Measurements from ENCODE around the gene STRN4.
"Not testable (repeated sequence)": the region's sequence is repeated elsewhere in the genome, so short reads cannot be mapped to it uniquely, and the experiment has no call there.

The STRN4 gene

DNA sequence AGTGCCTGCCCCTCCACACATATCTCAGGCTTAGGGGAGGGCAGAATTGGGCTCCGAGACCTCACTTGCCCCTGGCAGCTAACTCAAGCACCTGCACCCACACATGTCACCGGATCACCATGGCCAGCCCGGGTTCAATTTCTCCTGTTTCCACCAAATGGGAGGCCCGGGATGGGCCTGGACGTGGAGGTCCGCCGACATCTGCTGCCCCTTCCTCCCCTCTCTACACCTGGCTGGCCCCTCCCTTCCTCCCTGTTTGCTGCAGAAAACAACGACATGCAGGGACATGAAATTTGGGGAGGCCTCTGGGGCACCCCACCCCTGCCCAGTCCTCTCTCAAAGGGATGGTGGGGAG, 30.7 kb downstream of the STRN4 start:
- Histone ChIP-seq H3K9ac (ENCODE audit: low read depth in 1 of 2, low read length in 2 of 2) (peak overlapping the region; percentile 72 to 95), H3K27ac (ENCODE audit: low read depth, low read length) (peak overlapping the region; percentile 39), H3K36me3 (ENCODE audit: control insufficient read depth in 1 of 2, insufficient read depth in 2 of 2, low read length in 2 of 2) (peaks cover 0 to 12% of the 10 kb centered on the region in 2 donors), H3K4me3 (ENCODE audit: low read depth in 1 of 2, low read length in 2 of 2) (peak overlapping the region; percentile 87 to 92), H3K4me1 (ENCODE audit: control insufficient read depth in 1 of 2, insufficient read depth in 2 of 2, low read length in 2 of 2) (peaks cover 18 to 34% of the 10 kb centered on the region in 2 donors), H3K9me3 (ENCODE audit: control insufficient read depth in 1 of 2, low read length in 2 of 2) (no peaks in the 10 kb centered on the region), H3K27me3 (ENCODE audit: control insufficient read depth in 1 of 2, insufficient read depth in 2 of 2, low read length in 2 of 2) (no peaks in the 10 kb centered on the region)

GRCh38 chr19:46714444-46715106, 31.7 kb downstream of the STRN4 start:
- Histone ChIP-seq H3K4me1 (ENCODE audit: control insufficient read depth in 1 of 2, insufficient read depth in 2 of 2, low read length in 2 of 2) (peaks cover 18 to 34% of the 10 kb centered on the region in 2 donors), H3K27me3 (ENCODE audit: control insufficient read depth in 1 of 2, insufficient read depth in 2 of 2, low read length in 2 of 2) (no peaks in the 10 kb centered on the region), H3K9ac (ENCODE audit: low read depth in 1 of 2, low read length in 2 of 2) (peak overlapping the region; percentile 72 to 95), H3K4me3 (ENCODE audit: low read depth in 1 of 2, low read length in 2 of 2) (peak overlapping the region; percentile 87 to 92), H3K36me3 (ENCODE audit: control insufficient read depth in 1 of 2, insufficient read depth in 2 of 2, low read length in 2 of 2) (peaks cover 6 to 12% of the 10 kb centered on the region in 2 donors), H3K27ac (ENCODE audit: low read depth, low read length) (peak overlapping the region; percentile 94), H3K9me3 (ENCODE audit: control insufficient read depth in 1 of 2, low read length in 2 of 2) (no peaks in the 10 kb centered on the region)

- H3K27ac ChIP-seq (ENCODE audit: low read depth, low read length), result peak overlapping the region; percentile 94
- H3K9me3 ChIP-seq (ENCODE audit: control insufficient read depth in 1 of 2, low read length in 2 of 2), result no peaks in the 10 kb centered on the region
- peaks cover 6 to 14% of the 10 kb centered on the region in 2 donors for H3K36me3 ChIP-seq (ENCODE audit: control insufficient read depth in 1 of 2, insufficient read depth in 2 of 2, low read length in 2 of 2)
- peak overlapping the region; percentile 61 to 65 for H3K9ac ChIP-seq (ENCODE audit: low read depth in 1 of 2, low read length in 2 of 2)
- peaks cover 18 to 28% of the 10 kb centered on the region in 2 donors for H3K4me1 ChIP-seq (ENCODE audit: control insufficient read depth in 1 of 2, insufficient read depth in 2 of 2, low read length in 2 of 2)
- peak overlapping the region; percentile 69 to 92 for H3K4me3 ChIP-seq (ENCODE audit: low read depth in 1 of 2, low read length in 2 of 2)
- no peaks in the 10 kb centered on the region for H3K27me3 ChIP-seq (ENCODE audit: control insufficient read depth in 1 of 2, insufficient read depth in 2 of 2, low read length in 2 of 2)
Observed at GRCh38 chr19:46713781-46714443, 32.3 kb downstream of the STRN4 start.

DNA sequence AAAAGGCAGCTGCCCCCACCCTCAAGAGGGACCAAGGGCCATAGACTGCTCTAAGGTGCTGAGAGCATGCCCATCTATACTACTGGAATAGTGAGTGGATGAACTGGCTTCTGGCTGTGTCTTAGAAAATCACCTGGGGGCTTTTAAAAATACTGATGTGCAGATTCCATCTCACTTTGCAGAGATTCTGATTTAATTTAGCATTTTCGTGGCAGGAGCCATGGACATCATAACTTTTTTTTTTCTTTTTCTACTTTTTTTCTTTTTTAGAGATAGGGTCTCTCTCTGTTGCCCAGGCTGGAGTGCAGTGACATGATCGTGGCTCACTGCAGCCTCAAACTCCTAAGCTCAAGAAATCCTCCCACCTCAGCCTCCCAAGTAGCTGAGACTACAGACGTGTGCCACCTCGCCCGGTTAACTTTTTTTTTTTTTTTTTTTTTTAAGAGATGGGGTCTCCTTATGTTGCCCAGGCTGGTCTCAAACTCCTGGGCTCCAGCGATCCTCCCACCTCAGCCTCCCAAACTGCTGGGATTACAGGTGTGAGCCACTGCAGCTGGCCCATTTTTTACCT, 33.4 kb downstream of the STRN4 start:
- not testable (repeated sequence) for H3K27me3 ChIP-seq (ENCODE audit: control insufficient read depth in 1 of 2, insufficient read depth in 2 of 2, low read length in 2 of 2); H3K9ac ChIP-seq (ENCODE audit: low read depth in 1 of 2, low read length in 2 of 2); H3K9me3 ChIP-seq (ENCODE audit: control insufficient read depth in 1 of 2, low read length in 2 of 2); H3K27ac ChIP-seq (ENCODE audit: low read depth, low read length); H3K4me3 ChIP-seq (ENCODE audit: low read depth in 1 of 2, low read length in 2 of 2)
- Histone ChIP-seq H3K4me1 (ENCODE audit: control insufficient read depth in 1 of 2, insufficient read depth in 2 of 2, low read length in 2 of 2) (peaks cover 15 to 18% of the 10 kb centered on the region in 2 donors), H3K36me3 (ENCODE audit: control insufficient read depth in 1 of 2, insufficient read depth in 2 of 2, low read length in 2 of 2) (peaks cover 6 to 21% of the 10 kb centered on the region in 2 donors)

DNA sequence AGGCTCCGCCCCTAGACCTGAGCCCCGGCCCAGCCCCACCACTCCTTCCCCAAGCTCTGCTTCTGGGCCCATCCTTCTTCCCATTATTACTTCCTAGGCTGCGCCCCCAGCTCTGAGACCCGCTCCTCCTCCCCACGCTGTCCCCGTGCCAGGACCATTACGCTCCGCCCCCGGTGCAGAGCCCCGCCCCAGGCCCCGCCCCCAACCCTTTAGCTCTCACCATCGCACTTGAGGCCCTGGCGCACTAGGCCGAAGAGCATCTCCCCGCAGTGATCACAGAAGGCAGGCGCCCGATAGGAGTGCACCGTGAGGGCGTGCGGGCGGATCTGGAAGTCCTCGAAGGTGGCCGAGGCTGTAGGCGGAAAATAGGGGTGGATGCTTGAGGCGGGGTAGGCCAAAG, 35.6 kb downstream of the STRN4 start:
- Histone ChIP-seq H3K27me3 (ENCODE audit: control insufficient read depth in 1 of 2, insufficient read depth in 2 of 2, low read length in 2 of 2) (no peaks in the 10 kb centered on the region), H3K4me3 (ENCODE audit: low read depth in 1 of 2, low read length in 2 of 2) (no peak overlapping the region), H3K9me3 (ENCODE audit: control insufficient read depth in 1 of 2, low read length in 2 of 2) (no peaks in the 10 kb centered on the region), H3K27ac (ENCODE audit: low read depth, low read length) (no peak overlapping the region), H3K36me3 (ENCODE audit: control insufficient read depth in 1 of 2, insufficient read depth in 2 of 2, low read length in 2 of 2) (peaks cover 12 to 39% of the 10 kb centered on the region in 2 donors), H3K9ac (ENCODE audit: low read depth in 1 of 2, low read length in 2 of 2) (no peak overlapping the region), H3K4me1 (ENCODE audit: control insufficient read depth in 1 of 2, insufficient read depth in 2 of 2, low read length in 2 of 2) (peaks cover 11% of the 10 kb centered on the region in 2 donors)

DNA sequence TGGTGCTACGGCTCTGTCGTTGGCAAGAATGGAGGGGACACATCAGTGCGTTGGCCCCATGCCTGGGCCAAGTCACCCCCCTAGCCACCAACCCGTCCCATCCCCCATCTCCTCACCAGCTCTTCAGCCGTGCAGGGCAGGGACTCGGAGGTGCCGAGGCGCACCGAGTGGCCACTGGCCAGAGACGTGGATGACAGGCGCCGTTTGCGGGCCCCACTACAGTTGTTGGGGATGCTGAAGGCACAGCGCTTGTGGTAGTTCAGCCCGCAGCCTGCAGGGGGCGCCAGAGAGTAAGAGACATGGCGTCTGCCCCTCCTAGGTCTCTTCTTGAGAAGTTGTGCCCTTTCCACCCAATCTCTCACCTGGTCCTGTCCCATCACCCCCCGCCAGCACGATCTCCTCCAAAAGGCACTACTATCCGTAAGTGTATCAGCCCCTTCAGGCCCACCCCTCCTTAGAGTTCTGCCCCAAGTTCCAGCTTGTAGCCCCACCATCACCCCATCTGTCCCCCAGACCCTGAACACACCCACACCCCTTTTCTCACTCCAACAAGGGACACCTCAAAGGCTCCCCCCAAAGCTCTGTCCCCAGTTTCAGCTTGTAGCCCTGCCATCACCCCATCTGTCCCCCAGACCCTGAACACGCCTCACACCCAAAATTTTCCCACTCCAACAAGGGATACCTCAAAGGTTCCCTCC, 41.7 kb downstream of the STRN4 start:
- Histone ChIP-seq H3K4me3 (ENCODE audit: low read depth in 1 of 2, low read length in 2 of 2) (no peak overlapping the region), H3K27me3 (ENCODE audit: control insufficient read depth in 1 of 2, insufficient read depth in 2 of 2, low read length in 2 of 2) (no peaks in the 10 kb centered on the region), H3K9ac (ENCODE audit: low read depth in 1 of 2, low read length in 2 of 2) (no peak overlapping the region), H3K9me3 (ENCODE audit: control insufficient read depth in 1 of 2, low read length in 2 of 2) (no peaks in the 10 kb centered on the region), H3K27ac (ENCODE audit: low read depth, low read length) (no peak overlapping the region), H3K4me1 (ENCODE audit: control insufficient read depth in 1 of 2, insufficient read depth in 2 of 2, low read length in 2 of 2) (no peaks in the 10 kb centered on the region), H3K36me3 (ENCODE audit: control insufficient read depth in 1 of 2, insufficient read depth in 2 of 2, low read length in 2 of 2) (peaks cover 34 to 70% of the 10 kb centered on the region in 2 donors)

DNA sequence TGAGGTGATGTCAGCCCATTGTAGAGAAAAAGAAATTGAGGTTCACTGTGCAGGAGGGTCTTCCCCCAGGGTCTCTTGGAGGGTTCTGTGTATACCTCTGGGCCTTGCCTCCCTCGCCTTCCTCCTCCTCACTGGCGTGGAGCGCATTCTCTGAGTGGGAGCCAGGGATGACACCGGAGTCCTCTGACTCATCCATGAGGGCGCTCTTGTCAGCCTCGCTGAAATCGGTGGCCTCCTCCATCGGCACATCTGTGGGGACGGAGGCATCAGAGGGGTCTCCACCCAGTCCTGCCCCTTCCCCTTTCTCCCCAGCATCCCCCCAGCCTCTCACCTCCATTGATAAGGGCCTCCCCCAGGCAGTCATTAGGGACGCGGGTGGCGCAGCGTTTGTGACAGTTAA, 45.5 kb downstream of the STRN4 start:
- H3K27me3 ChIP-seq (ENCODE audit: control insufficient read depth in 1 of 2, insufficient read depth in 2 of 2, low read length in 2 of 2), result no peaks in the 10 kb centered on the region
- H3K9me3 ChIP-seq (ENCODE audit: control insufficient read depth in 1 of 2, low read length in 2 of 2), result no peaks in the 10 kb centered on the region
- peaks cover 0 to 4% of the 10 kb centered on the region in 2 donors for H3K4me1 ChIP-seq (ENCODE audit: control insufficient read depth in 1 of 2, insufficient read depth in 2 of 2, low read length in 2 of 2)
- peaks cover 51 to 70% of the 10 kb centered on the region in 2 donors for H3K36me3 ChIP-seq (ENCODE audit: control insufficient read depth in 1 of 2, insufficient read depth in 2 of 2, low read length in 2 of 2)
- H3K9ac ChIP-seq (ENCODE audit: low read depth in 1 of 2, low read length in 2 of 2), result no peak overlapping the region
- H3K4me3 ChIP-seq (ENCODE audit: low read depth in 1 of 2, low read length in 2 of 2), result no peak overlapping the region
- no peak overlapping the region for H3K27ac ChIP-seq (ENCODE audit: low read depth, low read length)

DNA sequence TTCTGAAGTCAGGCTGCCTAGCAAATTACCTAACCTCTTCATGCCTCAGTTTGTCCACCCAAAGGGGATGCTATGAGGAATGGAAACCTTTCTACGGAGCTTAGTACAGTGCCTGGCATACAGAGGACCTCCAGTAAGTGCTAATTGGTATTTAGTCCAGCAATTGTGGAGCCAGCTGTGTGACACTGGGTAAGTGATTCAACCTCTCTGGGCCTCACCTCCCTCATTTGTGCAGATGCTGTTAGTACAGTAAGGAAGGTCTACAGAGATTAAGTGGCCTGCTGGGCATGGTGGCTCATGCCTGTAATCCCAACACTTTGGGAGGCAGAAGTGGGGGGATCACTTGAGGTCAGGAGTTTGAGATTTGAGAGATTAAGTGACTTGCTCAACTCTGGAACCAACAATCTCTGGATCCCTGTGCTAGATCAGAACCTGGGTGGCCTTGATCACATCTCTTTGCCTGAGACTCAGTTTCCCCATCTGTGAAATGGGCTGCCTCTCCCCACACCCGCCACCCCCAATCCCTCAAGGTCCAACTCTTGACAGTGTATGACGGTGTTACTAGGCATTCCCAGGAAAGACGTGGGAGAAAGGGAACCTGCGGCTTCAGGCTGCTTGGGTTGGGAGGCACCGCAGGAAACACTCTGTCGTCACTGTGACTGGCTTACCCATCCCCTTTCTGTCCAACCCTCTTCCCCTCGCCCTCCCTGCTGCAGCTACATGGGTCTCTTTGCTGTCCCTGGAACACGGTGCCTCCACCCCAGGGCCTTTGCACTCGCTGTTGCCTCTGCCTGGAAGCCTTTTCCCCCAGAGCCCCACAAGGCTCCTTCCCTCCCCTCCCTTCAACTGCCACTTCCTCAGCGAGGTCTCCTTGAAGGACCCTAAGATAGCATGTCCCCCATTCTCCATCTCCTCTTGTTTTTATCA, 47.6 kb downstream of the STRN4 start:
- Histone ChIP-seq H3K27ac (ENCODE audit: low read depth, low read length) (no peak overlapping the region), H3K9me3 (ENCODE audit: control insufficient read depth in 1 of 2, low read length in 2 of 2) (no peaks in the 10 kb centered on the region), H3K9ac (ENCODE audit: low read depth in 1 of 2, low read length in 2 of 2) (no peak overlapping the region), H3K4me1 (ENCODE audit: control insufficient read depth in 1 of 2, insufficient read depth in 2 of 2, low read length in 2 of 2) (peaks cover 0 to 4% of the 10 kb centered on the region in 2 donors), H3K36me3 (ENCODE audit: control insufficient read depth in 1 of 2, insufficient read depth in 2 of 2, low read length in 2 of 2) (peaks cover 51 to 80% of the 10 kb centered on the region in 2 donors), H3K4me3 (ENCODE audit: low read depth in 1 of 2, low read length in 2 of 2) (no peak overlapping the region), H3K27me3 (ENCODE audit: control insufficient read depth in 1 of 2, insufficient read depth in 2 of 2, low read length in 2 of 2) (no peaks in the 10 kb centered on the region)

- H3K27ac ChIP-seq (ENCODE audit: low read depth, low read length), result no peak overlapping the region
- no peaks in the 10 kb centered on the region for H3K9me3 ChIP-seq (ENCODE audit: control insufficient read depth in 1 of 2, low read length in 2 of 2)
- no peak overlapping the region for H3K9ac ChIP-seq (ENCODE audit: low read depth in 1 of 2, low read length in 2 of 2)
- H3K27me3 ChIP-seq (ENCODE audit: control insufficient read depth in 1 of 2, insufficient read depth in 2 of 2, low read length in 2 of 2), result no peaks in the 10 kb centered on the region
- H3K4me1 ChIP-seq (ENCODE audit: control insufficient read depth in 1 of 2, insufficient read depth in 2 of 2, low read length in 2 of 2), result peaks cover 0 to 4% of the 10 kb centered on the region in 2 donors
- H3K4me3 ChIP-seq (ENCODE audit: low read depth in 1 of 2, low read length in 2 of 2), result peak overlapping the region in 1 of 2 donors; percentile 12
- peaks cover 57 to 83% of the 10 kb centered on the region in 2 donors for H3K36me3 ChIP-seq (ENCODE audit: control insufficient read depth in 1 of 2, insufficient read depth in 2 of 2, low read length in 2 of 2)
Observed at GRCh38 chr19:46697204-46697960, 48.9 kb downstream of the STRN4 start.

Data from duodenal mucosa (tissue), 2 donors.